ENCODE data around the gene NPY5R.

GRCh38 chr4:163395758-163396157 lies 52.1 kb downstream of the NPY5R start:
- TF ChIP-seq CTCF (IDR thresholded peaks at IDR 0.05), result no peak
- no peak for TF ChIP-seq POLR2A (IDR thresholded peaks at IDR 0.05)
